Hypothalamus (tissue), 51 donors: Measurements from ENCODE around the gene LYRM1.
A peak's percentile ranks its signal among the peaks of the same experiment; 100 is the strongest.

Experiments
- DNase-seq, 51 donors: peaks; one replicate each; lab custom pipeline; 2025; lab: John Stamatoyannopoulos, UW

Gene LYRM1

DNA sequence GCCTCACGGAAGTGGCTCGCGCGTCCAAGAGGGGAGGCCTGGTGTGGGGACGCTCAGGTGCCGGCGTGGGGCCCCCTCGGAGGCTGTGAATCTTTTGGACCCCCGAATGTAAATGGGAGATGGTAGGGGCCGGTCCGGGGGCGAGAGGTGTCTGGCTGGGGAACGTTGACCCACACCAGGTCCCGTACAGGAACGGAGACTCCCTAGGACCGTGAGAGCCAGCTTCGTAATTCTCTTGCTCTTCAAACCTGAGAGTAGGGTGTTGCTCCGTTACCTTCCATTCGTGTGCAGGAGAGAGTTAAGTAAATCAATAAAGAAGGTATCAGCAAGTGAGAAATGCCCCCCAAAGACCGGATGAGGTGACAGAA is 481 bp downstream of the LYRM1 start:
- DNase-seq: peak in 2 of 51 donors; percentile 29 to 77

DNA sequence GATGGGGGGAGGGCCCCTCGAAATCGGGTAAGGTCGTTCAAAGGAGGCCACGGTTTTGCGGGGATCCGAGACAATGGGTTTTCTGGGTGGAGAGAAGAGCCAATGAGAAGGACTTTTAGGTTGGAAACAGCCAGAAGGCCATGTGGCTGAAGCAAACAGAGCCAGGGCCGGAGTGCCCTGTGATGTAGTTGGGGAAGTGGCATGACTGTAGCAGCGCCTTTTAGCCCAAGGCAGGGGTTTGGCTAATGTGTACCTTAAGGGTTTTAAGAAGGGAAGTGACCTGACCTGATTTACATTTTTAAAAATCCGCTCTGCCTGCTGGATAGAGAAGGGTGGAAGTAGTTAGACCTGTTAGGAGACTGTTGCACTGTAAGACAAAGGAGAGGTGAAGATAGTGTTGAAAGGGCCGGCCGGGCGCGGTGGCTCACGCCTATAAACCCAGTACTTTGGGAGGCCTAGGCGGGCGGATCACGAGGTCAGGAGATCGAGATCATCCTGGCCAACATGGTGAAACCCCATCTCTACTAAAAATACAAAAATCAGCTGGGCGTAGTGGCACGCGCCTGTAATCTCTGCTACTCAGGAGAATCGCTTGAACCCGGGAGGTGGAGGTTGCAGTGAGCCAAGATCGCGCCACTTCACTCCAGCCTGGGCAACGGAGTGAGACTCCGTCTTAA is 1.0 kb downstream of the LYRM1 start:
- DNase-seq: peak in 40 of 51 donors; percentile 3 to 56 (median 31)

DNA sequence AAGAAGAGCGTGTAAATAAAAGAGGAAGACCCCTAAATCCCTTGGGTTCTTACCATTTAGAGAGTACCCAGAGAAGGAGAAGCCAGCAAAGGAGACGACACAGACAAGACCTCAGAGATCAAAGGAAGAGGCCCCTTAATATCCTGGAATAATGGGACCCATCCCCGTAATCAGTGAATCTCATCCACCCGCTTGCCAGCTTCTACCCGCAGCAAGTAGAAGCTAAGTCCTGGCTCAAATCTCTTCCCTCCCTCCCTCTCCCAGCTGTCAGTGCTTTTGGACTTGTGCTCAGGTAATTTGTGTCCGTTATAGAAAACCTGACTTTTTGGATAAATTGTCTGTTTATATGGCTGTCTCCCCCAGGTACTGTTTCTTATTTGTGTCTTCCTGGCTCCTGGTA is 1.9 kb downstream of the LYRM1 start:
- no peak for DNase-seq

DNA sequence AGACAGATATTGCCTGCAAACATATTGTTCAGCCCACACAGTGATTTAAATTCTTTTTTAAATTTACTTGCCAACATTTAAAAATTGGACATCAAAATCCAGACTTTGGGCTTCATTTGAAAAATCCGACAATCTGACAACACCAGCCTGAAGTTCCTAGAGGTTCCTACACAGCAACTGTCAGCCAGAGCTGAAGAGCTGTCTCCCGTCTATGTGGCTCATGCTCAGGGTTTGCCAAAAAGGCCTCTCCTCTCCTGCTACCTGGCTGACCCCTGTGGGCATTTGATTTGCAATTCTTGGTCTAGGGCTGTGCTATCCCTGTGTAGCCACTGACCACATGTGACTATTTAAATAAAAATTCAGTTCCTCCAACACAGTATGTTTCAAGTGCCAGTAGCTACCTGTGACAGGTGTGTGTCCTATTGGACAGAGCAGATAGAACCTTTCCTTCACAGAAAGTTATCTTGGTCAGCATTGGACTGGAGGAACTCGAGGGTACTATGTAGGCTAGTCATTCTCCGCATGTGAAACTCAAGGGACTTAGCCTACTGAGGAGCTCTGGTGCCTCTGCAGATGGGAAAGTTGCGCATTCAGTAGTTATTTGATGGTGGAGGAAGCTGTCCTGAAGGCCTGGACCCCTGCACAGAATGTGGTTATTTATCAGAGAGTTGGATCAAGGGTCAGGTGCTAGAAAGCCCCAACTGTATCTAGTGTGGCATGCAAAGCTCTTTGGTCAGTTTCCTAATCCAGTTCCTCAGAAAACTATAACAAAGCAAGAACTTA is 2.7 kb downstream of the LYRM1 start:
- no peak for DNase-seq

DNA sequence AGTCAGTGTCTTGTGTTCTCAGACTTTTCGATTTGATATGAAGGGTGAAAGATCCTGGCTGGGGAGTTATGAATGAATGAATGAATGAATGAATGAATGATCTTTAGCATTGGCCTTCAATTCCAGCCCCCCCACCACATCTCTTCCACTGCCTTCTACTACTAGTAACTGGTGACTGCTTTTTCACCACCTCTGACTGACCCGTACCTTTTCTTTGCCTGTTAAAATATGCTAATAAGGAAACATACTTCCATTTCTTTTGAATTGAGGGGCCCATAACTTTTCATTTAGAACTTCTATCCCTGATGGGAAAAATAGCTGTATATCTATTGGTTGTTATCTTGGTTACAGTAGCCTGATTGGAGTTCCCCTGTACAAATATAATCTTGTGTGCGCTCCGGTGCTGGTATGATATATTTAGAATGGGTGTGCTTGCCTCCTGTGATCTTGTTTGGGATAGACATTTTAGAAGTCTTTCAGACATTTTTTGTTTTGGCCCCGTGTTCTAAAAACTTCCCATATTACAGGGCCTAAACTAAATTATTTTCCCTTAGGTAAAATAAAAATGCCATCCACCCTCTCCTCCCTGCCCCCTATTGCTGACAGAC is 3.4 kb downstream of the LYRM1 start:
- DNase-seq: no peak

DNA sequence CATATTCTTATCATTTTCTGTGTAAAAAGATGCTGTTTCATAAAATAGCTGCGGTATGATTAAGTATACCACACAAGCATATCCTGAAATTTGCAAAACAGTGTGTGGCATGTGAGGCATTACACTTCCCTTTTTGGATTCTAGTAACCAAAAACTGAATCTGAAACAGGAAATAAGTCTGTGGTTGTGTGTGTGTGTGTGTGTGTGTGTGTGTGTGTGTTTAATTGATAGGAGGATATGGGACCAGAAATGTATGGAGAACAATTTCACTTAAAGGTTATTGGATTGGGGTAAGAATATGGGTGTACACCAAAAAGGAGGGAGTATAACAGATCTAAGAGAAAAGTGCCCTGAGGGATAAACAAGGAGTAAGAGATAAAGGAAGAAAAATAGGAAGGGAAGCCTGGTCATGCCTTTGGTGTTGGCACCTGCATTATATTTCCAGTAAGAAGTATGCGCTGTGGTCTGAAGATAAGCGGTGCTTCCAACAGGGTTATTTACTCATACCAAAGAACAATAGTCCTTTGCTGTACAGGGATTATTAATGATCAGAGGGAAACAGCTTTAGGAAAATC is 4.0 kb downstream of the LYRM1 start:
- no peak for DNase-seq

DNA sequence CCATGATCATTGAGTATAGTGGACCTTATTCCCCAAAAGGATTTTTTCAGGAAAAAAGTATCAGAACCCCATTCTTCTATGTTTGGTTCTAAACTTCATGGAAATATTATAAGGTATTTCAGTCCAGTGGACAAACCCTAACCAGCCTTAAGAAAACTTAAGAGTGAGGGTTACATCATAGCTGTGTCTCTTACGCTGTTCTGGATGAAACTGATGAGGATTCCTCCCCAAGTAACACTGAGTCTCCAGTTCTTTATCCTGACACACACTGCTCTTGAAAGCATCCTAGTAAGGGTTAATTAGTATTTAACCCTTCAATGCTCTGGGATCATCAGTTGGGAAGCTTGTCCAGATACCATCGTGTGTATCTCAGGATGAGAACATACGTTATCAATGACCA is 5.0 kb downstream of the LYRM1 start:
- no peak for DNase-seq

DNA sequence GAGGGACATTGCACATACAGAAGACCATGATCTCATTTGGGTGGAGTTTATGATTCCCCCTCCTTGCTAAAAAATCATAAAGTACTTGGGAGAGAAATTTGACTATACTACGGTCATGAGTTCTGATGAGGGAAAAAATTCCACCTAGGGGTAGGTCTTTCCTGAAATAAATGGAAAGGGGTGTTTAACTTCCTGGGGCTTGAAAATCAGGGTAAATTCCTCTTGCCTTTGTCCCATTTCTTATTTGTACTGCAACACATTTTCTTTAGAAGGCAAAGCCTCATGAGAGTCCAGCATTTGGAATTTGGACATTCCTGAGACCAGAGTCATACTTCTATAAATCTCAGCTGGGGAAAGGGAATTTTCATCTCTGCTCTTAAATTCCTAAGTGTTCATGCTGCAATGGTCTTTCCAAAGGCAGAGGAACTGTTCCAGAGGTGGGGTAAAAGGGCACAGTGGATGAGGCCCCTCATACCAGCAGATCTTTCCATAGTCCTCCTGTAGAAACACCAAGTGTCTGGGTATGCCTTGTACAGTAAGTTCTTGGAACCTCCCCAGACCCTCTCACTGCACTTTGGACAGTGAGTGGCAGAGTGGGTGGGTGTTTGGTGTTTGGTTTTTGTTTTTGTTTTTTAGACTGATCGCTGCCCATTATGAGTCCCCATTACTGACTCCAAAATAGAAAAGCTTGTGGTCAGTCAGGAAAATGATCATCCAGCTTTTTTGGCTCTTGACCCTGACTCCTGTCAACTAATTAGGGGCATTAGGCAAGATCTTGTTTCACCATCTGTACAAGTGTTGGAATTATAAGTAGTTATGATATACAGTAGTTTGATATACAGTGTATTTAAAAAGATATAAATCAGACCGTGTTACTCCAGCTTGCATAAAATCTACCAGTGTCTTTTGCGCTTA is 6.0 kb downstream of the LYRM1 start:
- no peak for DNase-seq

DNA sequence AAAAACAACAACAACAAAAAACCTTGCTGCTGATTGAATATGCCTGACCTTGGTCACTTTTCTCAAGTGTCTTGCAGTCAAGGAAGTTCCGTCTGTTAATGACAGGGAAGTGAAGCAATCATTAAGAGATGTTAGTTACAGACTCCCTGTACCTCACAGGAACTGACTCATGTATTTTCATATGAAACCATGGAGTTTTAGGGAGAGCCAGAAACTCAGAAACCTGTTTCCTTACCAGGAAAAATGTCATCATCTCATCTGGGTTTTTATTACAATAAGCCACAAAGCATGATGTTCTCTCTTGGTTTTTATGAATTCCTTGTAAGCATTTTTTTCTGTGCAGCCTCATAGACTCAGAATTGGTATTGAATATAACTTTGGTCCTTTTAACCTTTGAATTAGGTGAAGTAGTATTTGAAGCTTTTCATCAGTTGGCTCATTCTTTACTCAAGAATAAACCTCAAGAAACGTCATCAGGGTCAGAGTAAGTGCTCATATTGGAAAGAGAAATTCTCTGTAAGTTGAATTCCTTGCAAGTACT is 10.3 kb downstream of the LYRM1 start:
- DNase-seq: no peak

DNA sequence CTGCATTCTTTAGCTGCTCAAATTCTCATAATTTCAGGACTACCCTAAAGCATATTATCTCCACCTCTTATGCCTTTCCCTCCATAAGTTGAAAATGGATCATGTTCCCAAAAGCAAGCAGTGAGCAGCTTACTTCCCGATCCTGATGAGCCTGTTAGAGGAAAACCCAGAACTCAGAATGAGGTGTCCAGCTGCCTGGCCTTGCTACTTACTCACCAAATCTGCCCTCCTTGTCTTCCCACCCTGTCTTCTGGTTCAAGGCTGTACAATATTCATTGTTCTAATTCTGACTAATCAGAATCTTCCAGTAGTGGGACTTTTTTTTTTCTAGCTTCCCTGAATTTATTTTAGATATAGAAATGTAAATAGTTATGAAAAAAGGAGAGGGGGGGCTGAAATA is 10.8 kb downstream of the LYRM1 start:
- DNase-seq: no peak

DNA sequence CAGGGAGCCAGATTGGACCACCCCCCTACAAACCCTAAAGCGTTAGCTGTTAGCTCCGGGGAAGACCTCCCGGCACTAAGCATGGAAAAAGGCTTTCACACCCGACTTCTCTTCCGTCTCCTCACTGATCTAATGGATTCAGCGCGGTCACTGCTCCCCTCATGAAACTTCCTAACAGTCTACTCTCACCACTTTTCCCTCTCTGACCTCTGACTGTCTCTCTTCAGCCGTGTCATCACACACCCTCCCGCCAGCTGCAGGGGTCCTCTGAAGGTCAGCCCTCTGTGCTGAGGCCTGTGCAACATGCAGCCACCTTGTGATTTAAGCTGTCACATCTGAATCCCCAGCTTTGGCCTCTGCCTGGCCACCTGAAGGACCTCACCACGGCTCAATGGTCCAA is 15.7 kb downstream of the LYRM1 start:
- no peak for DNase-seq

DNA sequence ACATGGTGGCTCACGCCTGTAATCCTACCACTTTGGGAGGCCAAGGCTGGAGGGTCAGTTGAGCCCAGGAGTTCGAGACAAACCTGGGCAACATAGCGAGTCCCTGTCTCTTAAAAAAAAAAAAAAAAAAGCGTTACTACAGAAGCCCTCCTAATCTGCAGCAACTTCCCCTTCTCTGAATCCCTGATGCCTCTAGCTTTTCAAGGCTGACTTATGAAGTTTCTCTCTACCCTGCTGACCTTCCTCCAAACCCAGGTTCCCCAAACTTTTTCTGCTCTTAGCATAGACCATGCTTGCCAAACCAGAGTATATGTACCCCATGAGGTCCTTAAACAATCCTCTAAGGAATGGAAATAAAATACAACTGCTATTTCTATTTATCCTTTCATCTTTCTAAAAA is 16.4 kb downstream of the LYRM1 start:
- no peak for DNase-seq

DNA sequence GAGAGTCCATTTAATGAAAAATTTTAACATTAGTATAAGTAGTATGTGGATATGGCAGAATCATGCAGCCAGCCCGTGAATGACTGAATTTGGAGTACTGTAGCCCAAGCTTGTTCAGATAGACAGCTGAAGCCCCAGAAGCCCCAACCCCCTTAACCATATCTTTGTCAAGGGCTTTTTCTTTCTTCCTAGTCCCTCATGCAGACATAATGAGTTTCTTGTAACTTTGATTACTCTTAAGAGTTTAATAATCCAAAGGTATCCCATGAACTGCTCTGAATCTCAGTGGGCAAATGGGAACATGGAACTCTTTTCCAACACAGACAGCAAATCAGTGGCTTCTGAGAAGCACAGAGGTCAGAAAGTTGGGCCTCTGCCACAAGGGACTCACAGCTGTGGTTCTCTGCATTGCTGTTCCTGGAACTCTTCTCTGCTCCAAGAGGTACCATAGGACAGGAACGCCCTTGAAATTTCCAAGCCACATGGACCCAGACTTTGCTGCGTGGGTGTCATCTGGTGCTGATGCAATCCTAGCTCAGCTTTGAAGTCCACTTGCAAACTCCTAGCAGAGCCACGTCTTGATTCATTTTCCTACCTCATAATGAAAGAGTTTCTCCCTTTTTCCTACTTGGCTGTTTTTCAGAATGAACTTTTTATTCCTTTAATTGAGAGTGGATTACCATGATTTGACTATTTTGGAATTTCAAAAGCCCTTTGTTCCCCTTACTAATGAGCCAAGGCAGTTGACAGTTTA is 18.1 kb downstream of the LYRM1 start:
- DNase-seq: no peak

DNA sequence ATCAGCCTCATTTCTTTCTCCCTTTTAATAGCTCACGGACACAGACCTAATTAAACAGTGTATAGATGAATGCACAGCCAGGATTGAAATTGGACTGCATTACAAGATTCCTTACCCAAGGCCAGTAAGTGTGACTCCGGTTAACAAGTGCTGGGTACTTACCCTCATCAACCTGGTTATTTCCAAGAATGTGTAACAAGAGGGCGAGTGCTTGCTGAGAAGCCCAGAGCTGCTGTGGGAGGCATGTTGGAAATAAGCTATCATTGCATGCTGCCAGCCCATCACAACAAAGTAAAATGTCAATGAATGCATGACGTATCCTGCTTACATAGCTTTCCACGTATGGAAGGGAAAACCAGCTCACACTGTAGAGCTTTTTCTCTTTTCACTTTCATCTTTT is 19.5 kb downstream of the LYRM1 start:
- no peak for DNase-seq

DNA sequence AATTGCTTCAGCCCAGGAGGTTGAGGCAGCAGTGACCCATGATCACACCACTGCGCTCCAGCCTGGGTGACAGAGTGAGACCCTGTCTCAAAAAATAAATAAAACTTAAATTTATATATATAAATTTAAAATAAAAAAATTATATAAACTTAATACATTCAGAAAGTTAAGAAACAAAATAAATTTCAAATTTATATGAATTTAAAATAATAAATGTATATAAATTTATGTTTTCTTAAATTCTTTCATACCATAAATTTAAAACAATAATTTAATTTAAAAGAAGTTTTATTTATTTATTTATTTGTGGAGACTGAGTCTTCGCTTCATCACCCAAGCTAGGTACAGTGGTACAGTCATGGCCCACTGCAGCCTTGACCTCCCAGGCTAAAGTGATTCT is 20.2 kb downstream of the LYRM1 start:
- no peak for DNase-seq

DNA sequence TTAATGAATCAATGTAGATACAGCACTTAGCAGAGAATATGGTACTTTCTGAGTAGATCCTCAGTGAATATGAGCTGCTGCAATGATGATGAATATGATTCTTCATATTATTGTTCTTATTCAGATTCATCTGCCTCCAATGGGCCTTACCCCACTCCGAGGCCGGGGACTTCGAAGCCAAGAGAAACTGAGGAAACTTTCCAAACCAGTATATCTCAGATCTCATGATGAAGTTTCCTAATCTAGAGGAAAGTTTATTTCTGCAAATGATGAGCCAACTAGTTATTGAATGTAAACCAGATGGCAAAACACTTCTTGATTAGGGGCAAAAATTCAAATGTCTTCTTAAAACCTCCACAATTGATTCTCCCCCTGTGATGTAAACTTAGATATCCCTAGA is 23.3 kb downstream of the LYRM1 start:
- no peak for DNase-seq

DNA sequence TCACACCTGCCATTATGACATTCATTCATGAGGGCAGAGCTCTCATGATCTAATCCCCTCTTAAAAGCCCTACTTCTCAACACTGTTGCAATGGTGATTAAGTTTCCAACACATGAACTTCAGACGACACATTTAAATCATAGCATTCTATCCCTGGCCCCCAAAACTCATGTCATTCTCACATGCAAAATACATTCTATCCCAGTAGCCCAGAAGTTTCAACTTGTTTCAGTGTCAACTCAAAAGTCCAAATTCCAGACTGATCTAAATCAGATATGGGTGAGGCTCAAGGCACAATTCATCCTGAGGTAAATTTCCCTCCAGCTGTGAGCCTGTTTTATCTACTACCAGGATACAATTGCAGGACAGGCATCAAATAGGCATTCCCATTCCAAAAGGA is 25.2 kb downstream of the LYRM1 start:
- no peak for DNase-seq

DNA sequence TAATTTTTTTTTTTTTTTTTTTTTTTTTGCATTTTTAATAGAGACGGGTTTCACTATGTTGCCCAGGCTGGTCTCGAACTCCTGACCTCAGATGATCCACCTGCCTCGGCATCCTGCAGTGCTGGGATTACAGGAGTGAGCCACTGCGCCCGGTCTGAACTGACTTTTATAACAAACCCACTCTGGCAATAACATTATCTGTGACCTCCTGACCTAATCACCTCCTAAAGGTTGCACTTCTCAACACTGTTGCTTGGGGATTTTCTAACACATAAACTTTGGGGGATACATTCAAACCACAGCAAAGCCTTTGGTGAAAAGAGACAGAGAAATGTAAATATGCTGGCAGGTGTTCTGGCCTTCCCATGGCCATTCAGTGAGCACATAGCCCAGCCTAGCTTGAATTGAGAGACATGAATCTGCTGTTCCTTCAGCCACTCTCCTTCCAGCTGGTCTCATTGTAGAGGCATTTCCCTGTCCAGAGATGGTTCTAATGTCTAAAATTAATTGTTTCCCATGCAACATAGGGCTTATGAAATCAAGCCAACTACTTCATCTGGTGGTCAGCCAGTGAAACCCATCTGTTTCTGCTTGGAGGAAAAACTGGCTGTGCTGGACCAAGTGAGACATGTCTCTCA is 28.3 kb downstream of the LYRM1 start:
- DNase-seq: no peak
